ENCODE data around the gene ERFL.
A peak's percentile ranks its signal among the peaks of the same experiment; 100 is the strongest.

Gene ERFL

DNA sequence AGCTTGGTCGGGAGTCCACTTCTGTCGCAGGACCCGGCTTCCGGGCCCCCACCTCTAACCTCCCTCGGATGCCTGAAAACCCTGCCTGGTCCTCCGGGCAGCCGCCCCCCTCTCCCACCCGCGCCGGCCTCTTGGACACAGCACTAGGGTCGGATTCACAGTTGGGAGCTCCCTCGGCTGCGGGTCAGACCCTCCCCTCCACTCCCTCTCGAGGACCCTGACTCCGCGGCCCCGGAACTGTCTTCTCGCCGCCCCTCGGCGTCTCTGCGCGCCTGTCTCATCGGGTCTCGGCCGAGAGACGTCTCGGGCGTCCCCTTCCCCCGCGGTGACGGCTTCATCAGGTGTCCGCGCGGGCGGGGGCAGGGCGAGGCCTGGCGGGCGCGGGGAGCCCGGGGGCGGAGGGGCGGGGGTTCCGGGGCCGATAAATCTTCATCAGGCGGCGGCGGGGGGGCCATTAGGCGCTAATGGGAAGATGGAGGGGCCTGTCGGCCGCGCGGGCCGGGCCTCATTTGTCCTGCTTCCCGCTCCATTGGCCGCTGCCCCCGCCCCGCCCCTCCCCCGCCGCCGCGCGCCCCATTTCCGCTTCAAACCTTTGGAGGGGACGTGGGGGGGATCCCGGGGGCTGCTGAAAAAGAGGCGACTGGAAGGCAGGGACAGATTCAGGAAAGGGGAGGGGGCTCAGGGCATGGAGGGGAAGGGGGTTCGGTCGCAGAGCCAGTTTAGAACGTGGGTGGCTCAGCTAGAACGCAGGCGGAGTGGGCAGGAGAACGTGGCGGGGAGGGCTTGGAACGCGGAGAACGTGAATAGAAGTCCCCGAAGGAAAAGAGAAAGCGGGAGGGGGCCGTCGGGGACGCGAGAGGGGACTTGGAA is 11.8 kb upstream of the ERFL start:
- Histone ChIP-seq H3K27ac (ENCODE audit: extremely low read depth, low read depth, low read length) (peak overlapping the region; percentile 17; the same call in 1 of the 2 replicates), H3K9me3 (ENCODE audit: control insufficient read depth, insufficient read depth, low read depth, low read length) (no peaks in the 10 kb centered on the region), H3K4me3 (ENCODE audit: low read depth, low read length) (peak overlapping the region; percentile 29), H3K36me3 (ENCODE audit: control insufficient read depth in 2 of 2, insufficient read depth in 1 of 2, low read length in 2 of 2) (no peaks in the 10 kb centered on the region; a peak in 1 of 3 replicates), H3K4me1 (ENCODE audit: control insufficient read depth, insufficient read depth, low read length) (peaks cover 3% of the 10 kb centered on the region; the same call in 1 of the 2 replicates)
- ChIA-PET POLR2A (interaction anchor here (0.8 to 1.6 kb wide), 2 partner anchors 67 to 81 kb away, joined by 4 to 8 read pairs; partner anchors contain the start of gene RPS19), CTCF (interaction anchor here (0.5 kb wide), 1 partner anchor 314 kb away, joined by 3 read pairs; no protein-coding TSS in a partner anchor)
- TF ChIP-seq OVOL3 (tag by site-specific recombination; IDR thresholded peaks at IDR 0.05) (no peak), PRDM1 (tag by site-specific recombination; IDR thresholded peaks at IDR 0.05) (peak; percentile 81), MYNN (tag by site-specific recombination; IDR thresholded peaks at IDR 0.05; ENCODE audit: borderline replicate concordance) (peak; percentile 89), ZNF221 (tag by site-specific recombination; IDR thresholded peaks at IDR 0.05; ENCODE audit: borderline replicate concordance) (no peak), ZNF600 (tag by site-specific recombination; IDR thresholded peaks at IDR 0.05) (peak; percentile 19; the same call in 1 of the 2 replicates), ZNF10 (tag by site-specific recombination; IDR thresholded peaks at IDR 0.05) (peak; percentile 91), ZBTB17 (tag by site-specific recombination; IDR thresholded peaks at IDR 0.05) (0 out of 2 replicates have a peak, but pooled peaks have one; percentile 23), ZNF157 (tag by site-specific recombination; IDR thresholded peaks at IDR 0.05) (no peak), YY1 (tag by site-specific recombination; IDR thresholded peaks at IDR 0.05) (no peak), ZBTB20 (tag by site-specific recombination; IDR thresholded peaks at IDR 0.05) (peak; percentile 55; the same call in 1 of the 2 replicates), ZBTB21 (tag by site-specific recombination; IDR thresholded peaks at IDR 0.05) (no peak), GLIS2 (tag by site-specific recombination; IDR thresholded peaks at IDR 0.05) (peak; percentile 67), HOXA7 (CRISPR knock-in tag; IDR thresholded peaks at IDR 0.05; ENCODE audit: borderline replicate concordance) (no peak), ZNF76 (tag by site-specific recombination; IDR thresholded peaks at IDR 0.05; ENCODE audit: borderline replicate concordance, low read depth) (no peak), ZNF596 (tag by site-specific recombination; IDR thresholded peaks at IDR 0.05) (no peak), ZIC2 (tag by site-specific recombination; IDR thresholded peaks at IDR 0.05) (peak; percentile 52), ZNF223 (tag by site-specific recombination; IDR thresholded peaks at IDR 0.05) (peak; percentile 38; the same call in 1 of the 2 replicates), ZNF658 (tag by site-specific recombination; IDR thresholded peaks at IDR 0.05) (no peak; the same call in 1 of the 2 replicates), ZNF24 (tag by site-specific recombination; IDR thresholded peaks at IDR 0.05) (peak; percentile 70), ZNF202 (tag by site-specific recombination; IDR thresholded peaks at IDR 0.05; ENCODE audit: borderline replicate concordance) (no peak), ZFP69B (tag by site-specific recombination; IDR thresholded peaks at IDR 0.05) (0 out of 2 replicates have a peak, but pooled peaks have one; percentile 24), ZNF768 (tag by site-specific recombination; IDR thresholded peaks at IDR 0.05) (no peak), EGR2 (tag by site-specific recombination; IDR thresholded peaks at IDR 0.05; ENCODE audit: low read depth) (peak; percentile 82), KLF7 (tag by site-specific recombination; IDR thresholded peaks at IDR 0.05; ENCODE audit: borderline replicate concordance) (peak; percentile 60; the same call in 1 of the 2 replicates), ZNF423 (tag by site-specific recombination; IDR thresholded peaks at IDR 0.05) (no peak)
- TF ChIP-seq, protein P1, sequence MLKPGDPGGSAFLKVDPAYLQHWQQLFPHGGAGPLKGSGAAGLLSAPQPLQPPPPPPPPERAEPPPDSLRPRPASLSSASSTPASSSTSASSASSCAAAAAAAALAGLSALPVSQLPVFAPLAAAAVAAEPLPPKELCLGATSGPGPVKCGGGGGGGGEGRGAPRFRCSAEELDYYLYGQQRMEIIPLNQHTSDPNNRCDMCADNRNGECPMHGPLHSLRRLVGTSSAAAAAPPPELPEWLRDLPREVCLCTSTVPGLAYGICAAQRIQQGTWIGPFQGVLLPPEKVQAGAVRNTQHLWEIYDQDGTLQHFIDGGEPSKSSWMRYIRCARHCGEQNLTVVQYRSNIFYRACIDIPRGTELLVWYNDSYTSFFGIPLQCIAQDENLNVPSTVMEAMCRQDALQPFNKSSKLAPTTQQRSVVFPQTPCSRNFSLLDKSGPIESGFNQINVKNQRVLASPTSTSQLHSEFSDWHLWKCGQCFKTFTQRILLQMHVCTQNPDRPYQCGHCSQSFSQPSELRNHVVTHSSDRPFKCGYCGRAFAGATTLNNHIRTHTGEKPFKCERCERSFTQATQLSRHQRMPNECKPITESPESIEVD (tag by site-specific recombination; IDR thresholded peaks at IDR 0.05) = no peak
- TF ChIP-seq, protein P2, sequence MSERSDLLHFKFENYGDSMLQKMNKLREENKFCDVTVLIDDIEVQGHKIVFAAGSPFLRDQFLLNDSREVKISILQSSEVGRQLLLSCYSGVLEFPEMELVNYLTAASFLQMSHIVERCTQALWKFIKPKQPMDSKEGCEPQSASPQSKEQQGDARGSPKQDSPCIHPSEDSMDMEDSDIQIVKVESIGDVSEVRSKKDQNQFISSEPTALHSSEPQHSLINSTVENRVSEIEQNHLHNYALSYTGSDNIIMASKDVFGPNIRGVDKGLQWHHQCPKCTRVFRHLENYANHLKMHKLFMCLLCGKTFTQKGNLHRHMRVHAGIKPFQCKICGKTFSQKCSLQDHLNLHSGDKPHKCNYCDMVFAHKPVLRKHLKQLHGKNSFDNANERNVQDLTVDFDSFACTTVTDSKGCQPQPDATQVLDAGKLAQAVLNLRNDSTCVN (tag by site-specific recombination; optimal IDR thresholded peaks at IDR 0.05) = peak; percentile 74
- TF ChIP-seq, protein P3, sequence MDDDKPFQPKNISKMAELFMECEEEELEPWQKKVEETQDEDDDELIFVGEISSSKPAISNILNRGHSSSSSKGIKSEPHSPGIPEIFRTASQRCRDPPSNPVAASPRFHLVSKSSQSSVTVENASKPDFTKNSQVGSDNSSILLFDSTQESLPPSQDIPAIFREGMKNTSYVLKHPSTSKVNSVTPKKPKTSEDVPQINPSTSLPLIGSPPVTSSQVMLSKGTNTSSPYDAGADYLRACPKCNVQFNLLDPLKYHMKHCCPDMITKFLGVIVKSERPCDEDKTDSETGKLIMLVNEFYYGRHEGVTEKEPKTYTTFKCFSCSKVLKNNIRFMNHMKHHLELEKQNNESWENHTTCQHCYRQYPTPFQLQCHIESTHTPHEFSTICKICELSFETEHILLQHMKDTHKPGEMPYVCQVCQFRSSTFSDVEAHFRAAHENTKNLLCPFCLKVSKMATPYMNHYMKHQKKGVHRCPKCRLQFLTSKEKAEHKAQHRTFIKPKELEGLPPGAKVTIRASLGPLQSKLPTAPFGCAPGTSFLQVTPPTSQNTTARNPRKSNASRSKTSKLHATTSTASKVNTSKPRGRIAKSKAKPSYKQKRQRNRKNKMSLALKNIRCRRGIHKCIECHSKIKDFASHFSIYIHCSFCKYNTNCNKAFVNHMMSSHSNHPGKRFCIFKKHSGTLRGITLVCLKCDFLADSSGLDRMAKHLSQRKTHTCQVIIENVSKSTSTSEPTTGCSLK (tag by site-specific recombination; IDR thresholded peaks at IDR 0.05) = no peak
- TF ChIP-seq, protein P4, sequence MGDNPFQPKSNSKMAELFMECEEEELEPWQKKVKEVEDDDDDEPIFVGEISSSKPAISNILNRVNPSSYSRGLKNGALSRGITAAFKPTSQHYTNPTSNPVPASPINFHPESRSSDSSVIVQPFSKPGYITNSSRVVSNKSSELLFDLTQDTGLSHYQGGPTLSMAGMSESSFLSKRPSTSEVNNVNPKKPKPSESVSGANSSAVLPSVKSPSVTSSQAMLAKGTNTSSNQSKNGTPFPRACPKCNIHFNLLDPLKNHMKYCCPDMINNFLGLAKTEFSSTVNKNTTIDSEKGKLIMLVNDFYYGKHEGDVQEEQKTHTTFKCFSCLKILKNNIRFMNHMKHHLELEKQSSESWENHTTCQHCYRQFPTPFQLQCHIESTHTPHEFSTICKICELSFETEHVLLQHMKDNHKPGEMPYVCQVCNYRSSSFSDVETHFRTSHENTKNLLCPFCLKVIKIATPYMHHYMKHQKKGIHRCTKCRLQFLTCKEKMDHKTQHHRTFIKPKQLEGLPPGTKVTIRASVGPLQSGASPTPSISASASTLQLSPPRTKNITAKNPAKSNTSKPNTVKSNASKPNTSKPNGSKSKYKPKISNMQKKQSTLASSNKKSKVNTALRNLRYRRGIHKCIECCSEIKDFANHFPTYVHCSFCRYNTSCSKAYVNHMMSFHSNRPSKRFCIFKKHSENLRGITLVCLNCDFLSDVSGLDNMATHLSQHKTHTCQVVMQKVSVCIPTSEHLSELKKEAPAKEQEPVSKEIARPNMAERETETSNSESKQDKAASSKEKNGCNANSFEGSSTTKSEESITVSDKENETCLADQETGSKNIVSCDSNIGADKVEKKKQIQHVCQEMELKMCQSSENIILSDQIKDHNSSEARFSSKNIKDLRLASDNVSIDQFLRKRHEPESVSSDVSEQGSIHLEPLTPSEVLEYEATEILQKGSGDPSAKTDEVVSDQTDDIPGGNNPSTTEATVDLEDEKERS (tag by site-specific recombination; IDR thresholded peaks at IDR 0.05) = 0 out of 2 replicates have a peak, but pooled peaks have one; percentile 26
